NCI-H1092 (cell line): ENCODE data around the gene ANKRD6.

Source experiments
- DNase-seq: peaks from one replicate; lab custom pipeline; 2025; lab: John Stamatoyannopoulos, UW

The ANKRD6 gene

DNA sequence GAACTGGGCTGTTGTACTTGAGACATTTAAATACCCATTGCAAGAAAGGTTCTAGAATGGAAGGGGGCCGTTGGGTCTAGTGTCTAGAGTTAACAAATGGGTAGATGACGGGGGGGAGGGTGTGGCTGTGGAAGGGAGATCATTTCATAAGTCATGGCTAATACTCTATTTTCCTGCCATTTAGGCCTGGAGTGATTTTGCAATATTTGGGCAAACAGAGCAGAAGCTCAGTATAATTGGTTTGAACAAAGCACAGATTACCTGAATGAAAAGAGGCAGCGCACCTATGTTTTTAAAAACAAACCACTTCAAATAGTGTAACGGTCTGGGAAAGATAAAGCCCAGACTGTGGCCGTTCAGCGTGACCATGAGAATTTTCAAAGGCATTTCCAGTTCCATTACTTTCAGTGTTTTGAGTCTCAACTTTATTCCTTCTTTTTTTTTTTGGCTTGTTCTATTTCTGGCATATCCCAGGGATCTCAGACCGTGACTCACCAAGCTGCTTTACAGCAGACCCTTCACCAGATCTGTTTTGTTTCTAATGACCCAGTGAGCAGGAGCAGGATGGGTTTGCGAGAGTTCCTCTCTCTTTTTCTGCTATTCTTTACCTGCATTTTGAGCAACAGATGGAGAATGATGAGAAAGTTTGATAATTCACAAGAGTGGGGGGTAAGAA, 131.9 kb downstream of the ANKRD6 start:
- no peak for DNase-seq

GRCh38 chr6:89566008-89566800, 133.3 kb downstream of the ANKRD6 start:
- no peak for DNase-seq

DNA sequence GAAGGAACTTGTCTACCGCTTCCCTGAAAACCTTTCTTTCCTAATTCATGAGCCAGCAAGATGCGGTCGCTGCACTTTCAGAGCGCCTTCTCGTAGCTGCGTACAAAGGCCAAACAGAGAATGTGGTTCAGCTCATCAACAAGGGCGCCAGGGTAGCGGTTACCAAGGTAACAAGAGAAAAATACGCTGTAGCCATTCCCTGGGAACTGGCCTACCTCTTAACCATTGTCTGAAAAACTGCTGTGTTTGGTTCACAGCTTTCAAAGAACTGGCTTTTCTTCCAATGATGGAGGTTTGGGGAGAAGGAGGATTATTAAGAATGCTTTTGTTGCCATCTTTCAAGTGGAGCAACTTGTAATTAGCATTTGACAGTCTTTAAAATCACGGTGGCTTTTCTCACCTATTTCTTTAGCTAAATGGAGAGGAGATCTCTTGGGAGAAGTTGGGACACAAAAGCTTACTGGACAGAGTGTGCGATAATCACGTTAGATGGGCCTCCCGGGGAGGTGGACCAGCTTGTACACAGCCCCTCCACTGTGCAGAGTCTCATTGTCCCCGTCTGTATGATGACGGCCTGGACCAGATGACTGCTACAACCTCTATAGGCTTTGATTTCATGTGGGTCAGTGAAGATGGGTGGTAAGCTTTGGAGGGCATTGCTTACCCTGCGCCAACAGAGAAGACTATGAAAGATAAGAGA, 134.1 kb downstream of the ANKRD6 start:
- no peak for DNase-seq

DNA sequence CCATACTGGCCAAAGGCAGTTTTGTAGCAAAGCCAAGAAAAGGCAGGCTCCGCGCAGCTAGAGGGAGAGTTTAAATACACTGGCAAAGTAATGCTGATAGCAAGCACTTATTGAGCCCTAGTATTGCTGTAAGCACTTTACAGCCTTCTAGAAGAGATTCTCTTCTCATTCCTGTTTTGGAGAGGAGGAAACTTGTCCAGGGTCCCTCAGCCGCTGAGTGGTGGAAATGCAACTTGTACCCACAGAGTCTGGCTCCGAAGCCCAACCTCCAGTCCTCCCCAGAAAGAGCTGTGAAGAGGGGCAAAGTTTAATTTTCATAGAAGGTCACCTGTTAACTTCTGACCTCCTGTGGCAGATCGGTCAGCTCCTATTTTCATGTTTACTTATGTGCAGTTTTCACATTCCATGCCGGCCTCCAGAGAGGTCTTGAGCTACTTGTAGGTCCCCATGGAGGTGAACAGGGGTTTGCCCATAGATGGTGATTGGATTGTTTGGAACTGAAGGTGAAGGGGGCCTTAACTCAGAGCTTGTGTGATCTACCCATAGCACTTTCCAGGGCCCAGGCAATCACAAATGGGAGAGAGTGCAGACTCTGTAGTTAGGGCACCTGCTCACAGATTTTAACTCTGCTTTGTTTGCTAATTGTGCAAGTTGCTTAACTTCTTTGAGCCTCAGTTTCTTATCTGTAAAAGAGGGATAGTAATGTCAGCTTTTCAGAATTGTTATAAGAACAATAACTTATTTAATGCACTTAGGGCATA, 134.9 kb downstream of the ANKRD6 start:
- DNase-seq = no peak

DNA sequence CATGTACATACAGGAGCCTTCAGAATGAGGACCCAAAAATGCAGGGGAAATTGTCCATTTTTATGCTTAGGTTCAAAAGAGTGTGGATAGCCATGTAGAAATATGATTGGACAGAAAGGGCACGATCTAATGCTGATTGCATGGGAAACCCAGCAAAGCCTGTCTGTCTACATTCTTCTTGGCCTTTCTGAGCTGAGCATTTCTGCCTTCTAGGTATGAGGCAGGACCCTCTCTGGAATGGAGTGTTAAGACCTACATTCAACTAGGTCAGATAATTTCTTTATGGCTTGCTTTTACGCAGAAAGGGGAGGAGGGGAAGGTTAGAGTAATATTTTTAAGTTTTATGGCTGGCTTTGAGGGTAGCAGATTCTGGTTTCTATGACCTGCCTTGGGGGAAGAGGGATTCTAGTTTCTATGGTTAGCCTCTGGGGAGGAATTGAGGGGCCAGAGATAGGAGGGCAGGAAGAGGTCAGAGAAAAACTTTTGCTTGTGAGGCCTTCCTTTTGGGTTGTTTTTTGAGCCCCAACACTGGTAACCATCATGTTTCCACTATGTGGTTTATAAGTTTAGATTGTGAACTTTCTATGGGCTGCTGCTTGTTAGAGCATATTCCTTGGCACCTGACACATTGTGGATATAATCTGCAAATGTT, 142.1 kb downstream of the ANKRD6 start:
- no peak for DNase-seq

DNA sequence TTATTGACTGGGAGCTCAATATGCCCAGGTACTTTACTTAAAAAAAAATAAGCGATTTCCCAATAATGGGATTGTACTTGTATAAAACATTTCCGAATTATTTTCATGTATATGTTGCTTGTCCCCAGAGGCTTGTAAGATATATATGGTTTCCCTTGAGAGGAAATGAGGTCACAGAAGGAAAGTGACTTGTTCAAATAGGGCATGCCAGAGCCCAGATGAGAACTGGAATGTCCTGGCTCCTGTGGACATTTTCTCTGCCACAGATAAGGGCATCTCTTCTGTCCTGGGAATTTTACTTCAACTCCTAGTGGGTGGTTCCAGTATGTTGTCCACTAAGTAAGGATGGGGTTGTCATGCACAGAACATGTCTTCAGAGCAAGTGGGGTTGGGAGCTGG, 142.6 kb downstream of the ANKRD6 start:
- no peak for DNase-seq

- no peak for DNase-seq
These were observed 148.2 kb downstream of the ANKRD6 start for GRCh38 chr6:89580997-89581666.

GRCh38 chr6:89581689-89582088, 148.7 kb downstream of the ANKRD6 start:
- DNase-seq = peak; percentile 41

- DNase-seq = no peak
These were observed 149.8 kb downstream of the ANKRD6 start for GRCh38 chr6:89582669-89583325.

DNA sequence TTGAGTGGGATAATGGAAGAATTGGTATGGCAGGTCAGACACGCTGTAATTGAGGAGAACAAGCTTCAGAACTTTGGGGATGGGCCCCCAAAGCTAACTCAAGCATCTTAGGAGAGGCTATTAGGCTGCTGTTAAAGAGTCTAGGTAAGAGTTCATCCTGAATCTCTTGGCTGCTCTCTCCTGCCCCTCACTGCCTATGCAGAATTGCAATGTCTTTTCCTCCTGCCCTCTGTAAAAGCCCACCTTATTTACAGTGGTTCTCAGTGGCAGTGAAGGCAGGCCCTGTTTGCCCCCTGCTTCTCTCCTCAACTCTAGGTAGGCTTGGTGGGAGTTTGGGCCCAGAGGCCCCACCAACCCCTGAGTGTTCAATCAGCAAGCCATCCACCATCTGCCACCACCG, 150.6 kb downstream of the ANKRD6 start:
- DNase-seq = no peak

DNA sequence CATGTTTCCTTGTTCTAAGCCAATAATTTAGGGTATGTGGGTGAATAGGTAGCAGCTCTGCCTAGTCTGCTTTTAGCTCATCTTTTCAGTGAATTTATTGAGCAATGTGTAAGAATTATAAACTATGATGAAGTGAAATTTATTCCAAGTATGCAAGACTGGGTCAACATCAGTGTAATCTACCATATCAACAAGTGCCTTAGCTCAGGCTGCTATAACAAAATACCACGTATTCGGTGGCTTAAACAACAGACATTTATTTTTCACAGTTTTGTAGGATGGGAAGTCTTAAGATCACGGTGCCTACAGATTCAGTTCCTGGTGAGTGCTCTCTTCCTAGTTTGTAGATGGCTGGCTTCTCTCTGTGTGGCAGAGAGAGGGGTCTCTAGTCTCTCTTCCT, 151.6 kb downstream of the ANKRD6 start:
- DNase-seq = no peak

- no peak for DNase-seq
These were observed 152.2 kb downstream of the ANKRD6 start for GRCh38 chr6:89585154-89585553.

GRCh38 chr6:89589297-89590025, 156.5 kb downstream of the ANKRD6 start:
- no peak for DNase-seq

DNA sequence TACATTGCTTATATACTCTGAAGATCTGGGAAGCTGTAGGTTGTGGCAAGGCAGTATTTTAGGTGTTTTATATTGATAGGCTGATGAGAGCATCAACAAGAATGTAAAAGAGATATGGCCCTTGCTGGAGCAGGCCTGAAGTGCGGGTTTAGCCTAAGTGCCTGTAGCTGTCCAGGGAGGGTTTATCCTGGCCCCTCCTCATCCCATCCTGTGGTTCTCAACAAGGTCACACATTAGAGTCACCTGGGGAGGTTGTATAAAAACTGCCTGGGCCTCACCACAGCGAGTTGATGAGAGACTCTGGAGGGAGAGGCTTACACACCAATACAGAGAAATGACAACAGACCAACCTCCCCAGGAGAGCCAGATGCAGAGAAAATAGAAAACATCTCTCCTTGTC, 157.2 kb downstream of the ANKRD6 start:
- DNase-seq = no peak

- DNase-seq = no peak
These were observed 158.8 kb downstream of the ANKRD6 start for GRCh38 chr6:89591745-89592144.

DNA sequence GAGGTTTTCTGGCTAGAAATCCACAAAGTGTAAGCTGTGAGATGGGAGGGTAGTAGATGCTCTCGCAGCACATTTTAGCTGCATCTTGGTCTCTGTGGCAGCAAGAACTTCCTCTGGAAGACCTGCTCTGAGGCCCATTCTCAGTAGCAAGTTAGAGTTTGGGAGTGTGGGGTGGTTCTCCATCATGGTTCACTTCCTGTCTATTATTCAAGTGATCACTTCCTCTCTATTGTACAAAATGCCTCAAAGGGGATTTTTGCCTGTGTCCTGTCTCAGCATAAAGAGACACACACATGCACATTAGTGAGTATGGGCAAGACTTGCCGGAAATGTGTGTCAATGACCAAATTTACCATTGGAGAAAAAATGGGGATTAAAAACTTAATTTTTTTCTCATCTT, 163.1 kb downstream of the ANKRD6 start:
- no peak for DNase-seq

- no peak for DNase-seq
These were observed 163.5 kb downstream of the ANKRD6 start for GRCh38 chr6:89596484-89596883.

DNA sequence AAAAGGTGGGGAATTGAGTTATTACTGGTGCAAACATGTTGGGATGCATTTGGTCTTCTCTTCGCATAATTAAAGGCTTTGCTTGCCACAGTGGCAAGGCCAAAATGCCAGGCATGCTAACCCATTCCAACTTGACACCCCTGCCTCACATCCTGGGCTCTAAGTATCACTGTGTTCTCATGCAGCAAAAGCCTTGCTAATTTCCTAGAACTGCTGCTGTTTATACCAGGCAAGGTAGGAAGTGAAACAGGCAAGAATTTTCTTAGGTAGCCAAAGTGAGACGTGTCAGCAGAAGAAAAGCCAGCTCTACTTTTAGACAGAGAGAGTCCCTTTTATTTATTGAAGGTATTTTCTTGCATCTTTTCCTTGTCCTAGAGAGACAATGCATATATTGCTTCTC, 164.4 kb downstream of the ANKRD6 start:
- DNase-seq = no peak

DNA sequence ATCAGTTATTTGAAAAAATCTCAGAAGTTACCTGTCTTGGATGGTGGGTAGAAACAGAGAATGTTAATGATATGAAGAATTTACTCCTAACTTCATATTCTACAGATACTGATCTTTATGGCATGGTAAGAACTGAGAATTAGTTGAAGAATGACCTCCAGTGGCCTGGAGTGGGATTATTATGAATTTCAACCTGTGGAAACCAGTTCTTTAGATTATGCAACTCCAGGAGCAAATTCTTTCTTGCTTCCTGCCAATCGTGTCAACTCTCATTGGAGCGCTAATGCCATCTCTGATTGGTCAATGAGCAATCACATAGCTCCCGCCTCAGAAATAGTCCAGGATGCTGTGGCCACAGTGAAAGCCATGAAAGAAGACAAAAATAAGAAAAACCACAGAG, 165.0 kb downstream of the ANKRD6 start:
- no peak for DNase-seq

DNA sequence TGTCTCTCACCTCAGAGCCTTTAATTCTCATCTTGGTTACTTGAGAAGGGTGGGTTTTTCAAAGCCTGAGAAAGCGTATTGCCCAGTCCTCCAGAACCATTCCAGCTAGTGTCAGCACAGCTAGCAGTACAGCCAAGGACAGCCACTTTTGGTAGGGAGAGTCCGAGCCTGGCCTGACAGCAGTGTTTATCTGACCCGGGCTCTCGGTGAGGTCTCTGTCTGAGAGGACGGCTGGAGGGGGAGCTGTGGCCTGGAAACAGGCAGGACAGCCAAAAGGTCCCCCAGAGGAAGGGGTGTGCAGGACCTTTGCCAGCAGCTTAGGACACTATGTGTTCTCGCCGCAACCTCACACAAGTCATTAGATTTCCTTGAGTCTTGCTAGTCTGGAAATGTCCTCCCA, 166.8 kb downstream of the ANKRD6 start:
- DNase-seq = no peak
